H1 (cell line): ENCODE measurements around the gene MUC5B. TPM values are rescaled to one million over a fixed set of nuclear protein-coding genes. Genes with fewer than 3 reads are reported as not detected.

Experiments used
- CTCF ChIA-PET: fragments of 300-600 bp; sonication (Branson Sonifier 250); formaldehyde crosslinking; loops from one replicate; lab custom pipeline; 2021; ENCODE audit not compliant: partially characterized antibody; lab: Charles Lee
- POLR2A ChIA-PET: fragments of 300-600 bp; sonication (Branson Sonifier 250); formaldehyde crosslinking; loops from one replicate; lab custom pipeline; 2021; ENCODE audit warnings: inconsistent platforms; ENCODE audit not compliant: partially characterized antibody; lab: Charles Lee
- DNase-seq, 2 experiments: peaks; one replicate each; pipeline versions ENCODE4 v3.0.0 to v3.0.0-alpha.2; 2010 to 2022; ENCODE audit warnings: low spot score in 2 of 2, low read depth in 1 of 2, mixed read lengths in 1 of 2
- FAIRE-seq: peaks from 2 replicates; lab custom pipeline; 2011; peaks lifted over from hg19 to GRCh38; lab: Jason Lieb, UNC
- H2AFZ ChIP-seq: 2 replicates; pipeline ENCODE4 v1.8.1; 2012; ENCODE audit warnings: low read length, inconsistent platforms
- H2AK5ac ChIP-seq: 2 replicates; pipeline ENCODE4 v1.6.1; 2013; ENCODE audit warnings: low read depth, low read length
- H2BK120ac ChIP-seq: replicated peaks from 2 replicates; pipeline ENCODE3; 2013; ENCODE audit warnings: low read depth, low read length, inconsistent platforms
- H2BK12ac ChIP-seq: 2 replicates; pipeline ENCODE4 v1.6.1; 2013; ENCODE audit warnings: low read depth, low read length
- H2BK15ac ChIP-seq: 2 replicates; pipeline ENCODE4 v1.6.1; 2013; ENCODE audit warnings: low read length
- H2BK20ac ChIP-seq: 2 replicates; pipeline ENCODE4 v1.6.1; 2013; ENCODE audit warnings: low read length
- H2BK5ac ChIP-seq: 2 replicates; pipeline ENCODE4 v1.6.1; 2013; ENCODE audit warnings: low read depth, low read length
- H3K14ac ChIP-seq: 2 replicates; pipeline ENCODE4 v1.6.1; 2013; ENCODE audit warnings: inconsistent platforms; ENCODE audit not compliant: insufficient read length
- H3K18ac ChIP-seq: 2 replicates; pipeline ENCODE4 v1.6.1; 2013; ENCODE audit warnings: low read length; ENCODE audit errors: extremely low read depth
- H3K23ac ChIP-seq: 2 replicates; pipeline ENCODE4 v1.6.1; 2013; ENCODE audit warnings: inconsistent platforms; ENCODE audit not compliant: insufficient read length
- H3K23me2 ChIP-seq: 2 replicates; pipeline ENCODE4 v1.6.1; 2013; ENCODE audit warnings: low read depth, low read length
- H3K27ac ChIP-seq: 2 replicates; pipeline ENCODE4 v1.6.1; 2011; ENCODE audit warnings: low read depth, low read length, inconsistent platforms
- H3K27me3 ChIP-seq, 4 experiments: replicated peaks in 1 of 4; 1 replicate in 1 of 4; 2 replicates in 3 of 4; pipeline versions ENCODE4 v1.6.1 to v1.8.1; 2011 to 2013; ENCODE audit warnings: low read length in 3 of 4, mild to moderate bottlenecking in 3 of 4, inconsistent platforms in 2 of 4, mixed read lengths in 2 of 4, moderate library complexity in 1 of 4; ENCODE audit not compliant: control insufficient read depth in 3 of 4, insufficient read depth in 3 of 4; ENCODE audit errors: extremely low read depth in 1 of 4
- H3K36me3 ChIP-seq, 4 experiments: 2 replicates each; pipeline versions ENCODE4 v1.6.1 to v1.8.1; 2011 to 2013; ENCODE audit warnings: mild to moderate bottlenecking in 4 of 4, low read length in 3 of 4, moderate library complexity in 2 of 4, control low read depth in 1 of 4, inconsistent platforms in 1 of 4; ENCODE audit not compliant: insufficient read depth in 4 of 4, control insufficient read depth in 2 of 4
- H3K4ac ChIP-seq: replicated peaks from 2 replicates; pipeline ENCODE3; 2013; ENCODE audit warnings: low read length, low read depth, mixed read lengths, inconsistent platforms; ENCODE audit not compliant: insufficient read length
- H3K4me1 ChIP-seq, 4 experiments: replicated peaks in 1 of 4; 1 replicate in 1 of 4; 2 replicates in 3 of 4; pipeline versions ENCODE4 v1.6.1 to v1.8.1; 2011 to 2013; ENCODE audit warnings: low read length in 3 of 4, inconsistent platforms in 2 of 4, mixed read lengths in 1 of 4; ENCODE audit not compliant: insufficient read depth in 4 of 4, control insufficient read depth in 3 of 4
- H3K4me2 ChIP-seq, 2 experiments: 2 replicates each; pipeline versions ENCODE4 v1.6.1 to v1.8.1; 2011 to 2013; ENCODE audit warnings: low read depth in 2 of 2, low read length in 2 of 2, control low read depth in 1 of 2, inconsistent platforms in 1 of 2, mild to moderate bottlenecking in 1 of 2; ENCODE audit not compliant: insufficient read depth in 1 of 2
- H3K4me3 ChIP-seq, 4 experiments: fragments of 200-600, 300-600 bp in 1 of 4; sonication (generic), shearing (Covaris generic), sonication (Bioruptor Twin) in 1 of 4; 2 replicates each; pipeline versions ENCODE4 v1.5.1 to v1.8.1; 2011 to 2016; ENCODE audit warnings: low read length in 4 of 4, low read depth in 3 of 4, control low read depth in 2 of 4, inconsistent platforms in 2 of 4, mild to moderate bottlenecking in 2 of 4, mixed read lengths in 1 of 4, moderate library complexity in 1 of 4; ENCODE audit not compliant: insufficient read depth in 2 of 4; ENCODE audit errors: extremely low read depth in 1 of 4
- H3K56ac ChIP-seq: replicated peaks from 2 replicates; pipeline ENCODE3; 2013; ENCODE audit warnings: low read depth, mild to moderate bottlenecking, mixed read lengths, low read length, inconsistent platforms; ENCODE audit not compliant: insufficient read length
- H3K79me1 ChIP-seq: 2 replicates; pipeline ENCODE4 v1.6.1; 2013; ENCODE audit warnings: low read depth, low read length, control low read depth
- H3K79me2 ChIP-seq, 2 experiments: 2 replicates each; pipeline versions ENCODE4 v1.6.1 to v1.8.1; 2012 to 2013; ENCODE audit warnings: low read length in 2 of 2, mild to moderate bottlenecking in 2 of 2, inconsistent platforms in 1 of 2; ENCODE audit not compliant: insufficient read depth in 2 of 2, control insufficient read depth in 1 of 2
- H3K9ac ChIP-seq, 4 experiments: replicated peaks in 1 of 4; 1 replicate in 1 of 4; 2 replicates in 3 of 4; pipeline versions ENCODE4 v1.6.1 to v1.8.1; 2011 to 2013; ENCODE audit warnings: low read depth in 3 of 4, low read length in 3 of 4, control low read depth in 2 of 4, mild to moderate bottlenecking in 2 of 4, moderate library complexity in 2 of 4, inconsistent platforms in 1 of 4; ENCODE audit errors: extremely low read depth in 1 of 4
- H3K9me3 ChIP-seq, 2 experiments: 2 replicates each; pipeline versions ENCODE4 v1.6.1 to v1.8.1; 2012 to 2013; ENCODE audit warnings: mild to moderate bottlenecking in 2 of 2, moderate library complexity in 2 of 2, control low read depth in 1 of 2, inconsistent platforms in 1 of 2, low read depth in 1 of 2, low read length in 1 of 2, mixed read lengths in 1 of 2; ENCODE audit not compliant: insufficient read depth in 2 of 2
- H4K20me1 ChIP-seq, 2 experiments: replicated peaks in 1 of 2; 2 replicates each; pipeline versions ENCODE3 to v1.8.1; 2011 to 2013; ENCODE audit warnings: inconsistent platforms in 2 of 2, low read length in 2 of 2, mild to moderate bottlenecking in 1 of 2; ENCODE audit not compliant: insufficient read depth in 2 of 2, control insufficient read depth in 1 of 2
- H4K5ac ChIP-seq: 2 replicates; pipeline ENCODE4 v1.6.1; 2013; ENCODE audit warnings: low read length, low read depth, mixed read lengths, inconsistent platforms; ENCODE audit not compliant: insufficient read length
- H4K8ac ChIP-seq: 2 replicates; pipeline ENCODE4 v1.8.0; 2013; ENCODE audit warnings: mild to moderate bottlenecking, moderate library complexity, low read length, inconsistent platforms; ENCODE audit not compliant: insufficient read depth; ENCODE audit errors: extremely low read depth
- H4K91ac ChIP-seq: replicated peaks from 2 replicates; pipeline ENCODE3; 2013; ENCODE audit warnings: low read length, mixed read lengths, inconsistent platforms; ENCODE audit not compliant: insufficient read length
- BCL11A ChIP-seq, 2 experiments: IDR thresholded peaks; one replicate each; pipeline ENCODE4 v1.6.1; 2011; ENCODE audit warnings: low read depth in 2 of 2, low read length in 2 of 2, mild to moderate bottlenecking in 2 of 2
- CHD2 ChIP-seq: IDR thresholded peaks from 2 replicates; pipeline ENCODE4 v1.6.1; 2012; ENCODE audit warnings: low read length, improper control_type of control experiment
- CREB1 ChIP-seq: IDR thresholded peaks from 2 replicates; pipeline ENCODE4 v1.6.1; 2012; ENCODE audit warnings: inconsistent platforms
- GTF2F1 ChIP-seq: IDR thresholded peaks from 2 replicates; pipeline ENCODE4 v1.6.1; 2012; ENCODE audit warnings: low read depth, low read length, improper control_type of control experiment, borderline replicate concordance
- HDAC2 ChIP-seq, 2 experiments: fragments of 300-600 bp in 1 of 2; sonication (generic) in 1 of 2; IDR thresholded peaks; 2 replicates each; pipeline ENCODE4 v1.6.1; 2011 to 2012; ENCODE audit warnings: low read depth in 2 of 2, low read length in 2 of 2, mild to moderate bottlenecking in 2 of 2, moderate library complexity in 2 of 2, borderline replicate concordance in 1 of 2, inconsistent platforms in 1 of 2
- KDM1A ChIP-seq: fragments of 200-600, 300-600 bp; sonication (generic); IDR thresholded peaks from 2 replicates; pipeline ENCODE4 v1.7.1; 2016; ENCODE audit warnings: mild to moderate bottlenecking, low read length, borderline replicate concordance
- KDM4A ChIP-seq: IDR thresholded peaks from one replicate; pipeline ENCODE4 v1.7.1; 2012; ENCODE audit warnings: low read depth, mild to moderate bottlenecking, moderate library complexity, low read length, inconsistent platforms; ENCODE audit not compliant: severe bottlenecking
- NANOG ChIP-seq: IDR thresholded peaks from 2 replicates; pipeline ENCODE4 v1.6.1; 2011; ENCODE audit warnings: low read length, low read depth, mild to moderate bottlenecking, inconsistent platforms; ENCODE audit not compliant: insufficient read depth, poor library complexity, severe bottlenecking
- POLR2A ChIP-seq, 2 experiments: IDR thresholded peaks; 1 replicate in 1 of 2; 2 replicates in 1 of 2; pipeline ENCODE4 v1.6.1; 2011; ENCODE audit warnings: low read depth in 2 of 2, low read length in 2 of 2, mild to moderate bottlenecking in 2 of 2; ENCODE audit errors: control extremely low read depth in 1 of 2
- POLR2AphosphoS5 ChIP-seq: IDR thresholded peaks from 2 replicates; pipeline ENCODE4 v1.6.1; 2011; ENCODE audit warnings: low read depth, low read length
- SAP30 ChIP-seq: fragments of 300-600 bp; sonication (generic); IDR thresholded peaks from 2 replicates; pipeline ENCODE4 v1.7.1; 2012; ENCODE audit warnings: low read length, moderate library complexity, mild to moderate bottlenecking, inconsistent platforms; ENCODE audit not compliant: insufficient read depth, insufficient replicate concordance
- SIN3A ChIP-seq, 2 experiments: IDR thresholded peaks in 1 of 2; conservative IDR thresholded peaks in 1 of 2; 2 replicates each; pipeline ENCODE4 v1.6.1; 2011 to 2012; ENCODE audit warnings: low read length in 2 of 2, improper control_type of control experiment in 1 of 2, low read depth in 1 of 2, mild to moderate bottlenecking in 1 of 2
- SIRT6 ChIP-seq: IDR thresholded peaks from one replicate; pipeline ENCODE4 v1.7.1; 2012; ENCODE audit warnings: low read length, inconsistent platforms
- SRF ChIP-seq: IDR thresholded peaks from 2 replicates; pipeline ENCODE4 v1.6.1; 2011; ENCODE audit warnings: mild to moderate bottlenecking, low read depth, low read length, moderate library complexity
- TEAD4 ChIP-seq: IDR thresholded peaks from 2 replicates; pipeline ENCODE4 v1.6.1; 2012; ENCODE audit warnings: low read depth, low read length, inconsistent platforms, mixed read lengths
- WGBS, 2 experiments: shearing (Covaris generic) in 1 of 2; methylation state at CpG; one replicate each; pipeline versions ENCODE4 v1.1.6 to v1.1.7; 2013 to 2015; ENCODE audit warnings: low lambda C conversion rate in 2 of 2, mixed read lengths in 2 of 2, inconsistent platforms in 1 of 2, low coverage in 1 of 2, missing lambda C conversion rate in 1 of 2; ENCODE audit not compliant: insufficient replicate concordance in 2 of 2, insufficient coverage in 1 of 2, insufficient read length in 1 of 2; ENCODE audit errors: extremely low coverage in 1 of 2, missing lambda C conversion rate in 1 of 2; 5-methylcytosine and 5-hydroxymethylcytosine counted together
- polyA plus RNA-seq, 7 experiments: library from polyadenylated mRNA; depleted of rRNA in 3 of 7; stranded (reverse) in 5 of 7; unstranded in 2 of 7; fragments of >200 nt in 5 of 7; fragments of 200-250 nt in 2 of 7; gene quantifications; 1 replicate in 5 of 7; 2 replicates in 1 of 7; 4 replicates in 1 of 7; pipeline versions ENCODE4 v1.2.1 to v1.2.3, GENCODE V29; 2011 to 2013; ENCODE audit warnings: missing spikeins in 2 of 7, mixed read lengths in 2 of 7
- total RNA-seq: library from RNA; stranded (reverse); fragmentation: NEBNext Ultra II Directional; extraction: Animal tissue kit (Norgen Biotek cat#: 25700); gene quantifications from 2 replicates; pipeline ENCODE4 v1.2.1, GENCODE V29; 2021

Gene MUC5B
- total and polyA plus RNA-seq, 2 of the 8 experiments (the other 6 are each of a cell fraction or from before 2014, with no cell fraction given) = 0.02 to 0.03 TPM

DNA sequence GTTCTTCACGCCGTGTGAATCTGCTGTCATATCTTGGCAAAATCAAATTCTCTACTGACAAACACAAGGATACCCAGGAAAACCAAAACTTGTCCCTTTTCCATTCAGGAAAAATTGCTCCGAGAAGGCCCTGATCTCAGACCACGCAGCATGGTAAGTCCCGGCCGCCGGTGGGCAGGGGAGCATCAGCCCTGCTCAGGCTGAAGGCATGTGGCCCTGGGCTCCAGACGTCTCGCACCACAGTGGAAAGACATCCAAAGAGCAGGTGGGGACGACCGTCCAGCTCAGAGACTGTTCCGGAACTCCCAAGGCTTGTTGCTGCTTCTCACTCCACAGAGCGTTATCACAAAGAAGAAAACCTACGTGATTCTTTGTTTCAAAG, 56.8 kb downstream of the MUC5B start:
- Histone ChIP-seq H4K91ac (no peak overlapping the region), H3K9me3 (no peaks in the 10 kb centered on the region), H3K14ac (no peak overlapping the region), H2BK12ac (no peak overlapping the region), H3K79me1 (peaks cover 6% of the 10 kb centered on the region; the same call in 1 of the 2 replicates), H3K79me2 (no peaks in the 10 kb centered on the region), H4K5ac (no peak overlapping the region), H2BK120ac (no peak overlapping the region), H3K4me1 (no peaks in the 10 kb centered on the region; a peak in 1 of 7 replicates), H3K9ac (peak overlapping the region in 1 of 4 experiments; percentile 30; a peak in 1 of 7 replicates), H2BK15ac (no peak overlapping the region), H3K27me3 (no peaks in the 10 kb centered on the region), H2AK5ac (no peak overlapping the region), H3K4ac (no peak overlapping the region), H2BK20ac (no peak overlapping the region), H3K23me2 (no peaks in the 10 kb centered on the region), H2AFZ (no peak overlapping the region), H3K36me3 (peaks cover 2 to 14% (median 11%) of the 10 kb centered on the region in 4 experiments; a peak in 6 of 8 replicates), H3K4me2 (no peak overlapping the region), H4K20me1 (peaks cover 0 to 13% of the 10 kb centered on the region in 2 experiments), H4K8ac (peak overlapping the region; percentile 89; the same call in 1 of the 2 replicates), H3K23ac (no peak overlapping the region), H2BK5ac (no peak overlapping the region; the same call in 1 of the 2 replicates), H3K4me3 (no peak overlapping the region), H3K27ac (no peak overlapping the region), H3K56ac (no peak overlapping the region), H3K18ac (no peak overlapping the region)
- ChIA-PET CTCF (no interaction called here), POLR2A (no interaction called here)
- no peak for FAIRE-seq
- no peak for DNase-seq
- WGBS, 2 experiments = 92% methylated on average over 14 of the region's 14 CpGs; no CpG with 5 or more reads in 1 of the 2 experiments
- TF ChIP-seq KDM1A (no peak), SIRT6 (no peak), POLR2A (IDR thresholded peaks at IDR 0.05; ENCODE audit: control extremely low read depth in 1 of 2, low read depth in 2 of 2, low read length in 2 of 2) (no peak), POLR2AphosphoS5 (no peak), KDM4A (no peak), SRF (no peak), CREB1 (no peak), HDAC2 (IDR thresholded peaks at IDR 0.05; ENCODE audit: borderline replicate concordance in 1 of 2, low read depth in 2 of 2, low read length in 2 of 2) (no peak), SAP30 (no peak), BCL11A (IDR thresholded peaks at IDR 0.05; ENCODE audit: low read depth in 2 of 2, low read length in 2 of 2) (no peak), GTF2F1 (no peak), TEAD4 (no peak), NANOG (no peak), SIN3A (conservative IDR thresholded peaks at IDR 0.05 in 1 of 2, IDR thresholded peaks at IDR 0.05 in 1 of 2; ENCODE audit: low read depth in 1 of 2, low read length in 2 of 2) (no peak), CHD2 (no peak)
